LNCAP (cell line): ENCODE measurements around the gene ZNF782.

Experiments
- TF ChIP-seq, protein P1 (sequence below): fragments of 450-650 bp; IDR thresholded peaks from 2 replicates; pipeline ENCODE4 v1.5.1; 2017; ENCODE audit warnings: mild to moderate bottlenecking

ZNF782 gene

DNA sequence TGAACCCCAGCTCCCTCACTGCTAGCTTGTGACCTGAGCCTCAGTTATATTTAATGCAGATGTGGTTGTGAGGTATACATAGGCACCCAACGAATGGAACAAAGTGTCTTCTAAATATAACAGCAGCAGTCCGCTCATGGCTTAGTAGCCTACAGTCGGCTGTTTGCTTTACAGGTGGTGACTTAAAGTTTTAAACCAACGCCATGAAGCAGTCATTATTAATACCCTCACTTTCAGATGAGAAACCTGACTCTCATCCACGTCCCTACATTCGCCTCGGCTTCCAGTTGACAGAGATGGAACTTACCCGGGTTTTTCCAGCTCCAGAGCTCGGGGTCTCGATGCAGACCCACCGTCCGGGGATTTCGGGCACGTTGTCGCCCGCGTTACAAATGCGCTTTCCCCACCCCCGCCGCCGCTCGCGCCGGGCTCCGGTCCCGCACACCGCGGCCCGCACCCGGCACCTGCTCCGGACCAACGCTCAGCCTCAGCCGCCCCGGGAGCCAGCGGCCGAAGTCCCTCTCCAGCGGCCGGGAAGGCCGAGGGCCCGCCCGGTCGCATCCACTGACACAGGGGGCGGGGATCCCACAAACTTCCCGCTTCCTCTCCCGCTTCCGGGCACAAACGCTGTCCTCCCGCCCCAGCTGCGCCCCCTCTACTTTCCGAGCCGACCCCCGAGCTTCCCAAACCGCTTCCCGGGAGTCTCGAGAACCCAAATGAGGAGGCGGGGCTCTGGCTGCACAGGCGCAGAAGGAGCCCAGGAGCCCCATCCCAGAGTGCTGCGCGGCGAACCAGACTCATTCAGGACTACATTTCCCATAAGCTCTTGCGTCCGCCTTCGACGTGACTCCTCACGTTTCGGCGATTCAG lies at the start of gene ZNF782:
ZNF782 (minus strand) TSS at position 734 of the 870 bp plus-strand sequence. CDS start 2,553 bp downstream, outside the sequence.
- TF ChIP-seq, protein P1, sequence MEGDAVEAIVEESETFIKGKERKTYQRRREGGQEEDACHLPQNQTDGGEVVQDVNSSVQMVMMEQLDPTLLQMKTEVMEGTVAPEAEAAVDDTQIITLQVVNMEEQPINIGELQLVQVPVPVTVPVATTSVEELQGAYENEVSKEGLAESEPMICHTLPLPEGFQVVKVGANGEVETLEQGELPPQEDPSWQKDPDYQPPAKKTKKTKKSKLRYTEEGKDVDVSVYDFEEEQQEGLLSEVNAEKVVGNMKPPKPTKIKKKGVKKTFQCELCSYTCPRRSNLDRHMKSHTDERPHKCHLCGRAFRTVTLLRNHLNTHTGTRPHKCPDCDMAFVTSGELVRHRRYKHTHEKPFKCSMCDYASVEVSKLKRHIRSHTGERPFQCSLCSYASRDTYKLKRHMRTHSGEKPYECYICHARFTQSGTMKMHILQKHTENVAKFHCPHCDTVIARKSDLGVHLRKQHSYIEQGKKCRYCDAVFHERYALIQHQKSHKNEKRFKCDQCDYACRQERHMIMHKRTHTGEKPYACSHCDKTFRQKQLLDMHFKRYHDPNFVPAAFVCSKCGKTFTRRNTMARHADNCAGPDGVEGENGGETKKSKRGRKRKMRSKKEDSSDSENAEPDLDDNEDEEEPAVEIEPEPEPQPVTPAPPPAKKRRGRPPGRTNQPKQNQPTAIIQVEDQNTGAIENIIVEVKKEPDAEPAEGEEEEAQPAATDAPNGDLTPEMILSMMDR: no peak

DNA sequence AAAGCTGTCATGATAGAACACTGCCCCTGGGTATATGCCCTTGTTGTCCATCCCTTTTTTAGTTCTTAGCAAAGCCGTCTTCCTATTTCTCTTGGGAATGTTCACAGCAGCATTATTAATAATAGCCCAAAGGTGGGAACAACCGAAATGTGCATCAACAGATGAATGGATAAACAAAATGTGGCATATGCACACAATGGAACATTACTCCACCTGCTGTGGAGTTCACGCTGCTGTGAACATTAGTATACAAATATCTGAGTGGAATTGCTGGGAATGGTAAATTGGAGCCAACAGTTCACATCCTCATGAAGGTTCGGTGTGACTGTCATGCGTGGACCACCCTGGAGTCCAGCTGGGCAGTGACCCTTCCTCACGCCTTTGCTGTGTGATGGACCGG lies 37.8 kb upstream of the ZNF782 start:
- TF ChIP-seq, protein P1: no peak

DNA sequence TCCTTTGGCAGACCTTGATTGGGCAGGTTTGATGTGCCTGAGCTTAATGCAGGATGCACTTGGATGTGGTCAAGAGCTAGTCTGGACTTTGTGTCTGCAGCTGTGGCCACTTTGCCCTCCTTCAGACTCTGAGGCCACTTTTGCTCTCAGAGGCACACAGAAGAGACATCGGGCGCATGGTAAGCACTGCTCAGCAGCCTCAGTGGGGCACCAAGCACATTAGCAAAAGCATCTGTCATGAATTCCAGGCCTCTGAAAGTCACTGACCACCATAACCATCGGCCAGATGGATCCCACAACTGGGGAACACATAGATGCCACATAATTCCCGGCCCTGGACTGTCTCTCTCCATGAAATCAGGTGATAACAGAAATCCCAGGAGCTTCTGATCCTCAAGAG lies 34.3 kb upstream of the ZNF782 start:
- TF ChIP-seq, protein P1: no peak

DNA sequence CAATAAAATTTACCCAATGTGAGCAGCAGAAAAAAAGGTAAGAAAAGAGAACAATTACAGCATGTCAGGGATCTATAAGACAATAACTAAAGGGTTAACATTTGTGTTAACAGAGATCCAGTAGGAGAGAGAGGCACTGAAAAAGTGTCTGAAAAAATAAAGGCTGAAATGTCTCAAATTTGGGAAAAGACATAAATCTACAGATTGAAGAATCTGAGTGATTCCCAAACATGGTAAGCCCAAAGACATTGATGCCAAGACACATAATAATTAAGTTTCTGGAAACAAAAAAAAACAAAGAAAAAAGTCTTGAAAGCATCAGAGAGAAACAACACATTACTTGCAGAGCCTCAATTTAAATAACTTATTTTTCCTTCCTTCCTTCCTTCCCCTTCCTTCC lies 31.1 kb upstream of the ZNF782 start:
- TF ChIP-seq, protein P1: no peak

DNA sequence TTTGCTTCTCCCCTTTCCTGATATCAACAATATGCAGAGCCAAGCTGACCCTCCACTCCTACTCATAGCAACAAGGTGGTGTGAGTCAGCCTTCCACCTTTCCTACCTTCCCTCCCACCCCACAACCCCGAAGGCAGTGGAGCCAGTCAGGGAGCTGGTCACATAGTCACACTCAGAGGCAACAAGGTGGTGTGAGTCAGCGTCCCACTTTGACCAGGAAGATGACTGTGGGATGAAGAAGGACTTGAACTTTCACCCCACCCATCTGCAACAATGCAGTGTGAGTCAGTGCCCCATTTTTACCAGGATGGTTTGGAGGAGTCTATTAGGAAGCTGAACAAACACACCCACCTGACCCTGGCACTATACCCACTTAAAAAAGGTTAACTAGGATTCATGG lies 30.1 kb upstream of the ZNF782 start:
- TF ChIP-seq, protein P1: no peak

DNA sequence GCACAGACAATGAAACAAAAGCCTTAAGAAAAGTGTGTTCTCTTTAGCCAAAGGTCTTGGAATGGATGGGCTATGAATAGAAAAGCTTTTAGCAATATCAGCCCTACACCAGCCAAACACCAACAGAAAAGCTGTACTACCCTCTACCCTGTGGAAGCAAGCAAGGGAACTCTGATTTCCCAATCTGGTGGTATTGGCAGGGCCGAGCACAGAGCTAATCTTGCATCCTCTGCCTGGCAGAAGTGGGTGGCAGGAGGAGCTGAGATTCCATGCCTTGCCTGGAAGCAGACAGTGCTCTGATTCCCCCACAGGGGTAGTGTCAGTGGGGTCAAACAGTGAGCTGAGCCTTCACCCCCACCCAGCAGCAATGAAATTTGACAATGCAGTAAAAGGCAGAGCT lies 29.6 kb upstream of the ZNF782 start:
- TF ChIP-seq, protein P1: no peak

DNA sequence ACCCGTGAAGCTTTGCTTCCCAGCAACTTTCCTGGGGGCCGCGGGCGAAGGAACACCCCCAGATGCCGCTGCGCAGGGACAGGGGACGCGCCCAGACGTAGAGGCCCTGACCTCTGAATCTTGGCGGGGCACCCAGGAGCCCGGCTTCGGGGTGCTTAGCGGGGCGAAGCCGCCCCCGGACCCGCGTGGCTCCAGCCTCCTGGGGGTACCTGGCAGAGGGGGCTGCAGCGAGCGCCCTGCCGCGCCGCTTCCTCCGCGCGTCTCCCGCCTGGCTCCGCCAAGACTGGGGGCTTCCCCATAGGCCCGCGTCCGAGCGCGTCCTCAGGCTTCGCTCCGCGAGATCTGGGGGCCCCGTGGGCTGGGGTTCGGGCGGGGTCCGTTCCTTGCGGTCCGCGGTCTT lies 23.0 kb upstream of the ZNF782 start:
- TF ChIP-seq, protein P1: no peak
